SK-N-MC (cell line): ENCODE data around the gene PHF2.

Experiments used
- EZH2 ChIP-seq: fragments of 200-600 bp; sonication (generic); IDR thresholded peaks from one replicate; pipeline ENCODE4 v1.6.1; 2017; ENCODE audit warnings: antibody characterized with exemption
- FOXP2 ChIP-seq: optimal IDR thresholded peaks from 2 replicates; pipeline ENCODE3; 2011; ENCODE audit warnings: mild to moderate bottlenecking, moderate library complexity; ENCODE audit not compliant: insufficient read depth; ENCODE audit errors: extremely low read length, control extremely low read depth
- POLR2AphosphoS5 ChIP-seq: IDR thresholded peaks from 2 replicates; pipeline ENCODE4 v1.6.1; 2012; ENCODE audit warnings: mild to moderate bottlenecking, low read depth, low read length, borderline replicate concordance

GRCh38 chr9:93617273-93617672, 40.9 kb downstream of the PHF2 start:
- TF ChIP-seq POLR2AphosphoS5 (no peak), EZH2 (no peak), FOXP2 (no peak)
